GM10248 (cell line): Measurements from ENCODE around the gene SH3BGRL2.

Experiments used
- CTCF ChIA-PET: fragments of 300-600 bp; sonication (Branson Sonifier 250); formaldehyde crosslinking; extraction: SDS; loops from one replicate; lab custom pipeline; 2021; ENCODE audit warnings: antibody characterized with exemption; lab: Yijun Ruan, JAX
- POLR2A ChIA-PET: fragments of 350-650 bp; sonication (Branson Sonifier 250); formaldehyde crosslinking; extraction: SDS; loops from one replicate; lab custom pipeline; 2020; ENCODE audit warnings: antibody characterized with exemption; lab: Yijun Ruan, JAX
- DNase-seq: peaks from one replicate; pipeline ENCODE4 v3.0.0; 2012; ENCODE audit errors: extremely low spot score
- CTCF ChIP-seq: IDR thresholded peaks from 2 replicates; pipeline ENCODE4 v1.5.1; 2012; ENCODE audit warnings: mild to moderate bottlenecking, low read depth; ENCODE audit errors: extremely low read depth, missing control alignments, control extremely low read depth

The SH3BGRL2 gene

GRCh38 chr6:79605968-79606764 lies 25.0 kb upstream of the SH3BGRL2 start:
- CTCF ChIA-PET = interaction anchor here (1.5 kb wide), 1 partner anchor 11 kb away, joined by 3 read pairs; no protein-coding TSS in a partner anchor
- DNase-seq = no peak
- no peak for TF ChIP-seq CTCF
- POLR2A ChIA-PET = no interaction called here

- DNase-seq = no peak
- no peak for TF ChIP-seq CTCF
- CTCF ChIA-PET = interaction anchor here (1.4 to 1.5 kb wide), 2 partner anchors 12 to 14 kb away, joined by 3 read pairs; no protein-coding TSS in a partner anchor
- POLR2A ChIA-PET = no interaction called here
These were observed 24.1 kb upstream of the SH3BGRL2 start for GRCh38 chr6:79607000-79607399.

GRCh38 chr6:79608334-79609224 lies 22.6 kb upstream of the SH3BGRL2 start:
- no peak for TF ChIP-seq CTCF
- CTCF ChIA-PET = interaction anchor here (1.4 to 1.5 kb wide), 2 partner anchors 13 to 968 kb away, joined by 3 read pairs; no protein-coding TSS in a partner anchor
- DNase-seq = no peak
- POLR2A ChIA-PET = no interaction called here

GRCh38 chr6:79609225-79609595 lies 21.9 kb upstream of the SH3BGRL2 start:
- no peak for TF ChIP-seq CTCF
- DNase-seq = no peak
- ChIA-PET CTCF (interaction anchor here (1.5 kb wide), 1 partner anchor 969 kb away, joined by 3 read pairs; no protein-coding TSS in a partner anchor), POLR2A (no interaction called here)

GRCh38 chr6:79610306-79611009 lies 20.7 kb upstream of the SH3BGRL2 start:
- ChIA-PET CTCF (interaction anchor here (1.3 to 1.4 kb wide), 2 partner anchors 9 to 18 kb away, joined by 3 to 4 read pairs; no protein-coding TSS in a partner anchor), POLR2A (no interaction called here)
- no peak for DNase-seq

More at GRCh38 chr6:79610306-79611009, 20.7 kb upstream of the SH3BGRL2 start:
- no peak for TF ChIP-seq CTCF
